HepG2 (cell line): ENCODE results near the gene COL2A1. TPM values are rescaled to one million over a fixed set of nuclear protein-coding genes. Genes with fewer than 3 reads are reported as not detected.

ENCODE experiments used
- AKAP8 ChIP-seq: sonication (generic); formaldehyde crosslinking; IDR thresholded peaks from 2 replicates; pipeline ENCODE4 v1.5.1; 2020; ENCODE audit warnings: mild to moderate bottlenecking, missing genetic modification reagents
- CHCHD3 ChIP-seq: sonication (generic); formaldehyde crosslinking; IDR thresholded peaks from 2 replicates; pipeline ENCODE4 v1.8.0; 2022; ENCODE audit warnings: mild to moderate bottlenecking, missing genetic modification reagents, moderate library complexity
- MIER2 ChIP-seq: IDR thresholded peaks from 2 replicates; pipeline ENCODE4 v1.6.1; 2016; ENCODE audit warnings: missing biosample characterization, missing genetic modification reagents
- MLLT10 ChIP-seq: sonication (generic); formaldehyde crosslinking; IDR thresholded peaks from 2 replicates; pipeline ENCODE4 v1.4.0; 2020; ENCODE audit warnings: missing genetic modification reagents
- NCOA2 ChIP-seq: sonication (generic); formaldehyde crosslinking; IDR thresholded peaks from 2 replicates; pipeline ENCODE4 v1.8.0; 2022; ENCODE audit warnings: inconsistent platforms
- NFIB ChIP-seq: sonication (generic); formaldehyde crosslinking; IDR thresholded peaks from 2 replicates; pipeline ENCODE4 v1.9.0; 2021; ENCODE audit warnings: missing genetic modification reagents, mild to moderate bottlenecking, borderline replicate concordance
- NFYB ChIP-seq: sonication (generic); formaldehyde crosslinking; IDR thresholded peaks from 2 replicates; pipeline ENCODE4 v1.4.0; 2020; ENCODE audit warnings: missing genetic modification reagents
- NONO ChIP-seq, 2 experiments: fragments of 450-650 bp in 1 of 2; sonication (generic) in 1 of 2; formaldehyde crosslinking in 1 of 2; IDR thresholded peaks in 1 of 2; conservative IDR thresholded peaks in 1 of 2; 2 replicates each; pipeline versions ENCODE4 v1.6.1 to v1.8.0; 2017 to 2022; ENCODE audit warnings: mild to moderate bottlenecking in 1 of 2, missing genetic modification reagents in 1 of 2, moderate library complexity in 1 of 2
- NR2F1 ChIP-seq, 2 experiments: fragments of 450-650 bp in 1 of 2; formaldehyde crosslinking in 1 of 2; IDR thresholded peaks; 2 replicates each; pipeline versions ENCODE4 v1.5.0 to v1.6.1; 2016 to 2020; ENCODE audit warnings: mild to moderate bottlenecking in 1 of 2, missing compliant biosample characterization in 1 of 2, missing genetic modification reagents in 1 of 2, moderate library complexity in 1 of 2
- ONECUT2 ChIP-seq: sonication (generic); formaldehyde crosslinking; IDR thresholded peaks from 2 replicates; pipeline ENCODE4 v1.4.0; 2020; ENCODE audit warnings: missing genetic modification reagents
- PAWR ChIP-seq: sonication (generic); formaldehyde crosslinking; IDR thresholded peaks from 2 replicates; pipeline ENCODE4 v1.4.0; 2020; ENCODE audit warnings: missing genetic modification reagents, mild to moderate bottlenecking, borderline replicate concordance
- XRCC5 ChIP-seq: fragments of 200-400 bp; formaldehyde crosslinking; optimal IDR thresholded peaks from 2 replicates; pipeline ENCODE3; 2017; ENCODE audit warnings: mild to moderate bottlenecking, low read length
- ZC3H4 ChIP-seq: sonication (generic); formaldehyde crosslinking; IDR thresholded peaks from 2 replicates; pipeline ENCODE4 v1.4.0; 2020; ENCODE audit warnings: missing genetic modification reagents, borderline replicate concordance
- ZFP36L2 ChIP-seq: sonication (generic); formaldehyde crosslinking; IDR thresholded peaks from 2 replicates; pipeline ENCODE4 v1.4.0; 2020; ENCODE audit warnings: missing genetic modification reagents
- ZNF569 ChIP-seq: sonication (generic); formaldehyde crosslinking; IDR thresholded peaks from 2 replicates; pipeline ENCODE4 v1.5.0; 2020; ENCODE audit warnings: mild to moderate bottlenecking, missing genetic modification reagents, moderate library complexity, borderline replicate concordance
- ZNF577 ChIP-seq: sonication (generic); formaldehyde crosslinking; IDR thresholded peaks from 2 replicates; pipeline ENCODE4 v1.4.0; 2020; ENCODE audit warnings: mild to moderate bottlenecking, low read depth, missing genetic modification reagents, borderline replicate concordance
- ZNF616 ChIP-seq: sonication (generic); formaldehyde crosslinking; IDR thresholded peaks from 2 replicates; pipeline ENCODE4 v1.5.0; 2020; ENCODE audit warnings: low read depth, mild to moderate bottlenecking, missing genetic modification reagents
- ZSCAN20 ChIP-seq: sonication (generic); formaldehyde crosslinking; IDR thresholded peaks from 2 replicates; pipeline ENCODE4 v1.4.0; 2020; ENCODE audit warnings: missing genetic modification reagents, mild to moderate bottlenecking, borderline replicate concordance
- polyA plus RNA-seq, 8 experiments: library from polyadenylated mRNA; depleted of rRNA in 3 of 8; stranded (reverse) in 7 of 8; unstranded in 1 of 8; fragments of >200 nt; fragmentation: Illumina TruSeq in 4 of 8; extraction: Trizol in 4 of 8; gene quantifications; 2 replicates each; pipeline versions ENCODE4 v1.2.1 to v1.2.3, GENCODE V29; 2011 to 2016; ENCODE audit warnings: low read depth in 4 of 8, missing spikeins in 1 of 8, mixed read lengths in 1 of 8; ENCODE audit not compliant: insufficient read depth in 1 of 8
- total RNA-seq, 5 experiments: library from RNA; depleted of rRNA; stranded (reverse); fragments of >200 nt; fragmentation: Illumina TruSeq; extraction: Trizol; gene quantifications; 2 replicates each; pipeline ENCODE4 v1.2.3, GENCODE V29; 2016; ENCODE audit warnings: low read depth in 1 of 5
- TF ChIP-seq, protein P1 (sequence below): sonication (generic); formaldehyde crosslinking; conservative IDR thresholded peaks from 2 replicates; pipeline ENCODE4 v1.4.0; 2020; ENCODE audit warnings: mild to moderate bottlenecking, missing genetic modification reagents, moderate library complexity
- TF ChIP-seq, protein P2 (sequence below): sonication (generic); formaldehyde crosslinking; IDR thresholded peaks from 2 replicates; pipeline ENCODE4 v1.8.1; 2023; ENCODE audit warnings: mild to moderate bottlenecking, missing genetic modification reagents
- TF ChIP-seq, protein P3 (sequence below): sonication (generic); formaldehyde crosslinking; IDR thresholded peaks from 2 replicates; pipeline ENCODE4 v1.5.0; 2020; ENCODE audit warnings: missing genetic modification reagents, mild to moderate bottlenecking, borderline replicate concordance
- TF ChIP-seq, protein P4 (sequence below): sonication (generic); formaldehyde crosslinking; IDR thresholded peaks from 2 replicates; pipeline ENCODE4 v1.8.0; 2022; ENCODE audit warnings: mild to moderate bottlenecking, missing genetic modification reagents; ENCODE audit not compliant: insufficient replicate concordance

The COL2A1 gene
- total and polyA plus RNA-seq, 2 of the 13 experiments (the other 11 are each of a cell fraction or from before 2014, with no cell fraction given): 7.4 to 38.3 TPM

DNA sequence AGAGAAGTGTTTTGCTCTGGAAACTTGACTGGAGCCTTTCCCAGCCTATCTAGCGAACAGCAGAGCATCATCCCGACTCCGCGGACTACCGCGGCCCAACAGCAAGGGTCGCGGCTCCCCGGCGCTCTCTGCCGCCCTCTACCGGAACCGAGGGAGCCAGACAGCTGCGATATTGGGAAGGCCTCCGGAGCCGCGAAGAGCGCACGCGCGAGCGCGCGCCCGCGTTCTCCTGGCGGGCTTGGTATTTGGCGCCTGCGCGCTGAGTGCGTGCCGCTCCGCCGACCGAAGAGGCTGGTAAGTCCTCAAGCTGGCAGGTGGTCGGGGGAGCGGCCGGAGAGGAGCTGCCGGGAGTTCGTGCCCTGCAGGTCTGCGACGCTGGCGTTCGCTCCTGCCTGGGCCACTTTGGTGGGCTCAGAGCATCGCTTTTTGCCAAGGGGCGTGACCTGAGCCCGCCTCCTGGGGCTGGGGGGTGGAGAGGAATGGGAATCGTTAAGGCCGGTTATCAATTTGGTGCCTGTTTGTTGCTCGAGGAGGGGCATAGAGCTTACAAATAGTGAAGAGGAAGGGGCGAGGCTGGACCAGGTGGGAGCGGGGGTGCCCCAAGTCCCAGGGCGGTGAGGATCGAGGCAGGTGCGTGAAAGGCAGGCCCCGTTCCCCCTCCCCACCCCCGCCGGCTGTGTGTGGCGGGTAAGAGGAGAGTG is 40.8 kb downstream of the COL2A1 start, which contains the start of gene TMEM106C (continued):
- TF ChIP-seq, protein P1, sequence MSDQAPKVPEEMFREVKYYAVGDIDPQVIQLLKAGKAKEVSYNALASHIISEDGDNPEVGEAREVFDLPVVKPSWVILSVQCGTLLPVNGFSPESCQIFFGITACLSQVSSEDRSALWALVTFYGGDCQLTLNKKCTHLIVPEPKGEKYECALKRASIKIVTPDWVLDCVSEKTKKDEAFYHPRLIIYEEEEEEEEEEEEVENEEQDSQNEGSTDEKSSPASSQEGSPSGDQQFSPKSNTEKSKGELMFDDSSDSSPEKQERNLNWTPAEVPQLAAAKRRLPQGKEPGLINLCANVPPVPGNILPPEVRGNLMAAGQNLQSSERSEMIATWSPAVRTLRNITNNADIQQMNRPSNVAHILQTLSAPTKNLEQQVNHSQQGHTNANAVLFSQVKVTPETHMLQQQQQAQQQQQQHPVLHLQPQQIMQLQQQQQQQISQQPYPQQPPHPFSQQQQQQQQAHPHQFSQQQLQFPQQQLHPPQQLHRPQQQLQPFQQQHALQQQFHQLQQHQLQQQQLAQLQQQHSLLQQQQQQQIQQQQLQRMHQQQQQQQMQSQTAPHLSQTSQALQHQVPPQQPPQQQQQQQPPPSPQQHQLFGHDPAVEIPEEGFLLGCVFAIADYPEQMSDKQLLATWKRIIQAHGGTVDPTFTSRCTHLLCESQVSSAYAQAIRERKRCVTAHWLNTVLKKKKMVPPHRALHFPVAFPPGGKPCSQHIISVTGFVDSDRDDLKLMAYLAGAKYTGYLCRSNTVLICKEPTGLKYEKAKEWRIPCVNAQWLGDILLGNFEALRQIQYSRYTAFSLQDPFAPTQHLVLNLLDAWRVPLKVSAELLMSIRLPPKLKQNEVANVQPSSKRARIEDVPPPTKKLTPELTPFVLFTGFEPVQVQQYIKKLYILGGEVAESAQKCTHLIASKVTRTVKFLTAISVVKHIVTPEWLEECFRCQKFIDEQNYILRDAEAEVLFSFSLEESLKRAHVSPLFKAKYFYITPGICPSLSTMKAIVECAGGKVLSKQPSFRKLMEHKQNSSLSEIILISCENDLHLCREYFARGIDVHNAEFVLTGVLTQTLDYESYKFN (CRISPR knock-in tag): no peak
- no peak for TF ChIP-seq AKAP8
- no peak for TF ChIP-seq NR2F1 (CRISPR knock-in tag; IDR thresholded peaks at IDR 0.05)
- TF ChIP-seq ZNF569 (CRISPR knock-in tag): no peak
- TF ChIP-seq ZC3H4 (CRISPR knock-in tag): no peak
- TF ChIP-seq CHCHD3 (CRISPR knock-in tag): peak; percentile 45; the same call in 1 of the 2 replicates
- TF ChIP-seq NCOA2 (CRISPR knock-in tag): no peak
- peak; percentile 96 for TF ChIP-seq XRCC5
- TF ChIP-seq, protein P2, sequence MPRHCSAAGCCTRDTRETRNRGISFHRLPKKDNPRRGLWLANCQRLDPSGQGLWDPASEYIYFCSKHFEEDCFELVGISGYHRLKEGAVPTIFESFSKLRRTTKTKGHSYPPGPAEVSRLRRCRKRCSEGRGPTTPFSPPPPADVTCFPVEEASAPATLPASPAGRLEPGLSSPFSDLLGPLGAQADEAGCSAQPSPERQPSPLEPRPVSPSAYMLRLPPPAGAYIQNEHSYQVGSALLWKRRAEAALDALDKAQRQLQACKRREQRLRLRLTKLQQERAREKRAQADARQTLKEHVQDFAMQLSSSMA: no peak
- TF ChIP-seq MLLT10 (CRISPR knock-in tag): no peak
- no peak for TF ChIP-seq ONECUT2
- TF ChIP-seq, protein P3, sequence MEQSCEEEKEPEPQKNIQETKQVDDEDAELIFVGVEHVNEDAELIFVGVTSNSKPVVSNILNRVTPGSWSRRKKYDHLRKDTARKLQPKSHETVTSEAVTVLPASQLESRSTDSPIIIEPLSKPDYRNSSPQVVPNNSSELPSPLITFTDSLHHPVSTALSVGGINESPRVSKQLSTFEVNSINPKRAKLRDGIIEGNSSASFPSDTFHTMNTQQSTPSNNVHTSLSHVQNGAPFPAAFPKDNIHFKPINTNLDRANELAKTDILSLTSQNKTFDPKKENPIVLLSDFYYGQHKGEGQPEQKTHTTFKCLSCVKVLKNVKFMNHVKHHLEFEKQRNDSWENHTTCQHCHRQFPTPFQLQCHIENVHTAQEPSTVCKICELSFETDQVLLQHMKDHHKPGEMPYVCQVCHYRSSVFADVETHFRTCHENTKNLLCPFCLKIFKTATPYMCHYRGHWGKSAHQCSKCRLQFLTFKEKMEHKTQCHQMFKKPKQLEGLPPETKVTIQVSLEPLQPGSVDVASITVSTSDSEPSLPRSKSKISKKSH: peak; percentile 75; the same call in 1 of the 2 replicates
- no peak for TF ChIP-seq NFYB (CRISPR knock-in tag)
- TF ChIP-seq ZNF616 (CRISPR knock-in tag): peak; percentile 94
- no peak; the same call in 1 of the 2 replicates for TF ChIP-seq ZSCAN20 (CRISPR knock-in tag)
- TF ChIP-seq PAWR (CRISPR knock-in tag): no peak
- no peak for TF ChIP-seq MIER2
- no peak for TF ChIP-seq NFIB
- TF ChIP-seq ZFP36L2 (CRISPR knock-in tag): no peak
- TF ChIP-seq, protein P4, sequence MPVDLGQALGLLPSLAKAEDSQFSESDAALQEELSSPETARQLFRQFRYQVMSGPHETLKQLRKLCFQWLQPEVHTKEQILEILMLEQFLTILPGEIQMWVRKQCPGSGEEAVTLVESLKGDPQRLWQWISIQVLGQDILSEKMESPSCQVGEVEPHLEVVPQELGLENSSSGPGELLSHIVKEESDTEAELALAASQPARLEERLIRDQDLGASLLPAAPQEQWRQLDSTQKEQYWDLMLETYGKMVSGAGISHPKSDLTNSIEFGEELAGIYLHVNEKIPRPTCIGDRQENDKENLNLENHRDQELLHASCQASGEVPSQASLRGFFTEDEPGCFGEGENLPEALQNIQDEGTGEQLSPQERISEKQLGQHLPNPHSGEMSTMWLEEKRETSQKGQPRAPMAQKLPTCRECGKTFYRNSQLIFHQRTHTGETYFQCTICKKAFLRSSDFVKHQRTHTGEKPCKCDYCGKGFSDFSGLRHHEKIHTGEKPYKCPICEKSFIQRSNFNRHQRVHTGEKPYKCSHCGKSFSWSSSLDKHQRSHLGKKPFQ (CRISPR knock-in tag): no peak
- TF ChIP-seq NONO (IDR thresholded peaks at IDR 0.05): no peak
- peak; percentile 81 for TF ChIP-seq NONO (CRISPR knock-in tag; conservative IDR thresholded peaks at IDR 0.05)
- TF ChIP-seq ZNF577: no peak
